Measurements from ENCODE around the gene SERTAD4. TPM values are rescaled to one million over a fixed set of nuclear protein-coding genes. Genes with fewer than 3 reads are reported as not detected.

Gene SERTAD4
- total and polyA plus RNA-seq, 4 donors, result under 0.01 to 0.02 (median under 0.01) TPM; not detected in 1

- H3K9me3 ChIP-seq (ENCODE audit: control insufficient read depth in 4 of 4, low read length in 3 of 4), result no peaks in the 10 kb centered on the region
- DNase-seq (ENCODE audit: low spot score), result no peak
- no peak overlapping the region for H3K4me3 ChIP-seq (ENCODE audit: low read depth in 1 of 3, low read length in 3 of 3)
- peaks cover 0 to 16% (median 5%) of the 10 kb centered on the region in 4 donors for H3K27me3 ChIP-seq (ENCODE audit: control insufficient read depth in 4 of 4, insufficient read depth in 4 of 4, low read length in 3 of 4)
- 88% methylated on average over 13 of the region's 13 CpGs for WGBS
- H3K36me3 ChIP-seq (ENCODE audit: control insufficient read depth in 4 of 4, insufficient read depth in 3 of 4, low read depth in 1 of 4, low read length in 3 of 4), result no peaks in the 10 kb centered on the region
- H3K4me1 ChIP-seq (ENCODE audit: control insufficient read depth in 4 of 4, insufficient read depth in 4 of 4, low read length in 3 of 4), result peaks cover 0 to 1% (median 0%) of the 10 kb centered on the region in 4 donors
- H3K9ac ChIP-seq (ENCODE audit: low read depth in 1 of 2, low read length in 2 of 2), result no peak overlapping the region
- no peak overlapping the region for H3K27ac ChIP-seq (ENCODE audit: low read depth in 1 of 2, low read length in 2 of 2)
- TF ChIP-seq SP1 (IDR thresholded peaks at IDR 0.05) (no peak), TAF1 (conservative IDR thresholded peaks at IDR 0.05) (no peak)
Measured at GRCh38 chr1:210257698-210258529, 25.3 kb downstream of the SERTAD4 start.

DNA sequence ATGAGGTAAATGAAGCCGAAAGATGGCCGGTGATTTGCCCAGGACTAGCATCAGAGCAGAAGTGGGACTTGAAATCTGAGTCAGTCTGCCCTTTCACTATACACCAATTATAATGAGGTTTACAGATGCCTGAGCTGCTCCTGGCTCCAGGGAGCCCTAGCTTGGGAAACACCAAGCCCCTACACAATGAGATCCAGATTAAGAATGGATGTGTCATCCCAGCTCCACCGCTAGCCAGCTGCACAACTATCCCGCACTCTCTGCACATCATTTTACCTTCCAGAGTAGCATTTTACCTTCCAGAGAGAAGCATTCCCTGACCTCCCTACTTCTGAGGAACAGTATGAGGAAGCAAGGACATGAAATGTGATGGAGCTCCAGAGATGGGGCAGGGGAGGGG is 27.0 kb downstream of the SERTAD4 start:
- Histone ChIP-seq H3K36me3 (ENCODE audit: control insufficient read depth in 4 of 4, insufficient read depth in 3 of 4, low read depth in 1 of 4, low read length in 3 of 4) (no peaks in the 10 kb centered on the region), H3K27me3 (ENCODE audit: control insufficient read depth in 4 of 4, insufficient read depth in 4 of 4, low read length in 3 of 4) (peaks cover 0 to 11% (median 0%) of the 10 kb centered on the region in 4 donors), H3K9ac (ENCODE audit: low read depth in 1 of 2, low read length in 2 of 2) (no peak overlapping the region), H3K27ac (ENCODE audit: low read depth in 1 of 2, low read length in 2 of 2) (no peak overlapping the region), H3K9me3 (ENCODE audit: control insufficient read depth in 4 of 4, low read length in 3 of 4) (no peaks in the 10 kb centered on the region), H3K4me1 (ENCODE audit: control insufficient read depth in 4 of 4, insufficient read depth in 4 of 4, low read length in 3 of 4) (no peaks in the 10 kb centered on the region), H3K4me3 (ENCODE audit: low read depth in 1 of 3, low read length in 3 of 3) (no peak overlapping the region)
- DNase-seq (ENCODE audit: low spot score), result no peak
- TF ChIP-seq JUND (IDR thresholded peaks at IDR 0.05) (no peak), HNF4G (IDR thresholded peaks at IDR 0.05) (no peak), GABPA (IDR thresholded peaks at IDR 0.05 in 1 of 2, conservative IDR thresholded peaks at IDR 0.05 in 1 of 2) (no peak), MAX (IDR thresholded peaks at IDR 0.05) (no peak), RAD21 (IDR thresholded peaks at IDR 0.05) (no peak), YY1 (IDR thresholded peaks at IDR 0.05) (no peak), SP1 (IDR thresholded peaks at IDR 0.05) (no peak), FOXA1 (IDR thresholded peaks at IDR 0.05) (no peak), NR2F2 (IDR thresholded peaks at IDR 0.05) (no peak), REST (IDR thresholded peaks at IDR 0.05) (no peak), RXRA (IDR thresholded peaks at IDR 0.05) (no peak), CTCF (IDR thresholded peaks at IDR 0.05; ENCODE audit: low read depth, low read length, missing input control) (no peak), TAF1 (conservative IDR thresholded peaks at IDR 0.05) (no peak), EGR1 (IDR thresholded peaks at IDR 0.05; ENCODE audit: low read depth in 2 of 2) (no peak), FOXA2 (IDR thresholded peaks at IDR 0.05) (no peak), HNF4A (conservative IDR thresholded peaks at IDR 0.05) (no peak)
- TF ChIP-seq, protein P1, sequence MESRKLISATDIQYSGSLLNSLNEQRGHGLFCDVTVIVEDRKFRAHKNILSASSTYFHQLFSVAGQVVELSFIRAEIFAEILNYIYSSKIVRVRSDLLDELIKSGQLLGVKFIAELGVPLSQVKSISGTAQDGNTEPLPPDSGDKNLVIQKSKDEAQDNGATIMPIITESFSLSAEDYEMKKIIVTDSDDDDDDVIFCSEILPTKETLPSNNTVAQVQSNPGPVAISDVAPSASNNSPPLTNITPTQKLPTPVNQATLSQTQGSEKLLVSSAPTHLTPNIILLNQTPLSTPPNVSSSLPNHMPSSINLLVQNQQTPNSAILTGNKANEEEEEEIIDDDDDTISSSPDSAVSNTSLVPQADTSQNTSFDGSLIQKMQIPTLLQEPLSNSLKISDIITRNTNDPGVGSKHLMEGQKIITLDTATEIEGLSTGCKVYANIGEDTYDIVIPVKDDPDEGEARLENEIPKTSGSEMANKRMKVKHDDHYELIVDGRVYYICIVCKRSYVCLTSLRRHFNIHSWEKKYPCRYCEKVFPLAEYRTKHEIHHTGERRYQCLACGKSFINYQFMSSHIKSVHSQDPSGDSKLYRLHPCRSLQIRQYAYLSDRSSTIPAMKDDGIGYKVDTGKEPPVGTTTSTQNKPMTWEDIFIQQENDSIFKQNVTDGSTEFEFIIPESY (IDR thresholded peaks at IDR 0.05), result no peak
- TF ChIP-seq, protein P2, sequence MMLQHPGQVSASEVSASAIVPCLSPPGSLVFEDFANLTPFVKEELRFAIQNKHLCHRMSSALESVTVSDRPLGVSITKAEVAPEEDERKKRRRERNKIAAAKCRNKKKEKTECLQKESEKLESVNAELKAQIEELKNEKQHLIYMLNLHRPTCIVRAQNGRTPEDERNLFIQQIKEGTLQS (IDR thresholded peaks at IDR 0.05), result no peak
- 69% methylated on average over 4 of the region's 4 CpGs for WGBS
